GM19455 (cell line): Measurements from ENCODE around the gene HAPSTR1.
"Not testable (repeated sequence)": the region's sequence is repeated elsewhere in the genome, so short reads cannot be mapped to it uniquely, and the experiment has no call there.

Experiments
- ATAC-seq: cut with Tn5 transposase; IDR thresholded peaks from one replicate; pipeline ENCODE4 v1.9.1; 2021; ENCODE audit not compliant: unreplicated experiment

Gene HAPSTR1

DNA sequence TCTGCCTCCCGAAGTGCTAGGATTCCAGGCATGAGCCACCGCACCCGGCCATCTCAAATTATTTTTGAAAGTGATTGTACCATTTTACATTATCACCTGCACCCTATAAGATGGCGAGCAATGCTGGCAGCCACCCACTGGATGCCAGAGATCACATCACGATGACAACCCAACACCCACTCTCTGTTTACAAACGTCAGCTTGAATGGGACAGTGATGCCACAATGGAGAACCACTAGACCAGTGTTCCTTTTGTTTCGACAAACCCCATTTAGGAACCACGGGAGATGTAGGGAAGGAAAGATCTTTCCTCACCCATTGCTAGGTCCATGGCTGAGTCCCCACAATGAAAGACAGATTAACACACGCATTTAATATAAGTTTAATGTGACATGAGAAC is 20.1 kb upstream of the HAPSTR1 start:
- ATAC-seq, result no peak

DNA sequence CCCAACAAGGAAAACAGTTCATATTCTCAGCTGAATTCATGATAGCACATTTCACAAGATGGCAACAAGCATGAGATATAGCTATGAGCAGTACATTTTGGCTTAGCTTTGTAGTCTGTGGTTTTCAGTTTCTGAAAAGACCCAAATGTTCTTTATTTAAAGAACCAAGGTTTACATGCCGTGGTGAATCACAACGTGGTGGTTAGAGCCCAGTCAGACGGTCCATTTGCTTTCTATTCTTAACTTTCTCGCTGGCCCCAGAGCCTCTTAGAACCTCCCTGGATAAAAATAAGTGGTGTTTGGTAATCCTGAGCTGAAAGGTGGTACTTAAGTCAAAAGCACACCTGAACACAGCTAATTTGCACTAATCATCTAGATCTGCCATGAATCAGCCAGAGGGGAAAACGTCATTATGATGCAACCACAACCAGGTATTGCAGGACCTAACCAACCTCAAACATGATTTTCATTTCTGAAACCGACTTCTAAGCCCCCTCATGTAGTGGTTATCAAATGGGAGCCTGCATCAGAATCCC is 18.6 kb upstream of the HAPSTR1 start:
- ATAC-seq, result peak; percentile 54

DNA sequence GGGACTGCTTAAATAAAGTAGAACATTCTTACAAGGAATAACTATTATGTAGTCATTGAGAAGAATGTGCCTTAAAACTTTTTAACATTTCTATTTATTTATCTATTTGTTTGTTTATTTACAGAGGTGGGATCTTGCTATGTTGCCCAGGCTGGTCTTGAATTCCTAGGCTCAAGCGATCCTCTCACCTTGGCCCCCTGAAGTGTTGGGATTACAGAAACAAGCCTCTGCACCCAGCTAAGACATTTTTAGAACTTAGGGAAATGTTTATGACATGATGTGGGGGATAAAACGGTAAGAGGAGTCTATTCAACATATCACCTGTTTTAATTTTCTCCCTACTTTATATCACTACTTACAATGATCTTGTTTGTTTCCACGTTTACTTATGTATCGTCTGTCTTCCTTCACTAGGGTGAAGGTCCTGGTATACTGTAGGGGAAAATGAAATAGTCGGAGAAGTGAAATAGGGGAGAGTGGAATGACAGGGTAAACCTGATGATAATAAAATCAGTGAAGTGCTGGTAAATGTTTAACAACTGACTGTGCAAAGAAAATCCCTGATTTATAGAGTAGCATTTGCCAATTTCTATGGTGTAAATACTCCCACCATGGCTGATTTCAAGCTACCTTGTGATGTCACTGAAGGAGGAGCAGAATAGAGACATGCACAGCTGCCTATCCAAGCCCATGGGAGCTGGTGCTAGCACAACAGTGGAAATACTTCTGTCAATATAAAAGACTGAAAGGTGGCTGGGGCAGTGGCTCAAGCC is 16.0 kb upstream of the HAPSTR1 start:
- ATAC-seq, result no peak

DNA sequence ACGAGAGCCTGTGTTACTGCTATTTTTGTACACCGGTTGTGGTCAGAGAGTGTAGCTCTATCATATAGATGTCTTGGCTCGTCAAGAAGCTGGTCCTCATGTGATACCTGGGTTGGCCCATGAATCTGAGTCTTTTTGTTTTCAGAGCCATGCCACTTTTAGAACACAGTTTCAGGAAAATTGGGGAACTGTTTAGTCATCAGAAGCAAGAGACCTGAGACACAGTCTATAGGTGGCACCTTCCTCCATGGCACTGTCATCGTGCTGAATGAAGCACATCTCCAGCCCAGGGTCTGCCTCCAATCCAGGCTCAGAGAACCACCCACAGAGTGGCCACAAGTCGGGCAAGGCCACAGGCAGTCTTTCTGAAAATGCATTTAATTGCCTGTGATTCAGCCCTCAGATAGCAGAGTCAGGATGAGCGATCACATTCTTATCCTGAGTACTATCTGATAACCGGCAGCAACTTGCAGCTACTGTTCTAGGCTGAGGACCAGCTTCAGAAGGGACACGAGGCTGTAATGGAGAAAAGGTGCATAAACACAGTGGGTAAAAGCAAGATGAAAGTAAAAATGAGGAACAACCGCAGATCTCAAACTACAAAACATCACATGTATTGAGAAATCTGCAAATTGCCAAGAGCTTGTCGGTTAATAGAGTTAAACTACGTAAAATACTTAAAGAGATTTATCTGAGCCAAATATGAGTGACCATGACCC is 14.2 kb upstream of the HAPSTR1 start:
- no peak for ATAC-seq

DNA sequence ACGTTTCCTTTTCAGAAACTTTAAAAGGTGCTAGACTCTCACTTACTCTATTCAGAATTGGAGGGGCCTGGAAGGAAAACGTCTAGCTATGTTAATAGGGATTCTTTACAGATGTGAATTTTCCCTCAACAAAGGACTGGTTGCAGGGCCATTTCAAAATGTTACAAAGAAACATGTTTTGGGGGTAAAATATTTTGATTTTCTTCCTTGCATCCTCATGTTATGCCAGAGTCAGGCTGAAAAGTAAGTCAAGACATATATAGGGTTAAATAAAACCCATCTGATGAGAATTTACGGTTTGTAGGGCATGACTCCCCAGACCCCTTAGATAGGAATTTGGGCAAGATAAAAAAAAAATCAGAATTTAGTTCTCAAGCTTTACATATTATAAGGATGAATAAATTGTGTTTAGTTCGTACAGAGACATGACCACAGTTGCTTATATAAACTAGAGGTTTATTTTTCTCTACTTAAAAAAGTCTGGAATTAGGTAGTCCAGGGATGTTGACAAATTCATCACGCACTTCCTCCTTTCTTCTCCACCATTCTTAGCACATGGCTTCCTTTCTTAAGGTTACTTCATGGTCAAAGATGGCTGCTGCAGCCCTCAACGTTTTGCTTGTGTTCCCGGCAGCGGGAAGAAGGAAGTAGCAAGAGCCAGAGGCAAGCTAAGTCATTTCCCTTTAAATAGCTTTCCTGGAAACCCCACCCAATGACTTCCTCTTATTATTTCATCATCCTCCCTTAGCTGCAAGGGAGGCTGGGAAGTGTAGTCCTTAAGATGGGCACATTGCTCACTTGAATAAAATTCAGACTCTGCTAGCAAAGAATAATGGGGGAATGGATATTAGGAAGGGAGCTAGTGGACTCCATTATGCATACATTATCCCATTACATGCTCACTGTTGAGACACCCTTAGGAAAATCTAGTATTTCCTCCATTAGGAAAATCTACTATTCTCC is 12.7 kb upstream of the HAPSTR1 start:
- ATAC-seq, result peak; percentile 58

DNA sequence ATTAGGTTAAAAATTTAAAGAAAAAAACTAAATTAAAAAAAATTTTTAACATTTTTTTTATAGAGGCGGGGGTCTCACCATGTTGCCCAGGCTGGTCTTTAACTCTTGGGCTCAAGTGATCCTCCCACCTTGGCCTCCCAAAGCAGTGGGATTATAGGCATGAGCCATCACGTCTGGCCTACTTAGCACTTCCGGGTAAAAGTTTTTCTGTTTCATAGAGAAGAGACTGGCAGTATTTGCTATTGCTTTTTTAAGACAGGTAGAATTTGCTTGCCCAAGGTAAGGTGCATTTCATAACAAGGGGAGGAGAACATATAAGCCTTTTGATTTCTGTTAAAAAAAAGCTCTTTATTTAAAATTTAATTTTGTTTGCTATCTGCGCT is 12.0 kb upstream of the HAPSTR1 start:
- no peak for ATAC-seq

DNA sequence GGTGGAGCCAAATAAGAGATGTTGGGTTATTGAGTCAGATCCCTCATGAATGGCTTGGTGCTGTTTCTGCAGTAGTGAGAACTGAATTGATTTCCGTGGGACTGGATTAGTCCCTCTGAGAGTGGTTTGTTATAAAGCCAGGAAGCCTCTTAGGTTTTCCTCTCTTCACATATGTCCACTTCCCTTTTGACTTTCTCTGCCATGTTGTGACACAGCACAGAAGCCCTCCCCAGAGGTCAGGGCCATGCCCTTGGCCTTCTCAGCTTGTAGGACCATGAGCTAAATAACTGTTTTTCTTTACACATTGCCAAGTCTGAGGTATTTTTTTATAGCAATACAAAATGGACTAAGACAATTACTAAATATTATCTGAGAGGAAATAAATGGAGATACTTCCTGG is 10.3 kb upstream of the HAPSTR1 start:
- ATAC-seq, result no peak

DNA sequence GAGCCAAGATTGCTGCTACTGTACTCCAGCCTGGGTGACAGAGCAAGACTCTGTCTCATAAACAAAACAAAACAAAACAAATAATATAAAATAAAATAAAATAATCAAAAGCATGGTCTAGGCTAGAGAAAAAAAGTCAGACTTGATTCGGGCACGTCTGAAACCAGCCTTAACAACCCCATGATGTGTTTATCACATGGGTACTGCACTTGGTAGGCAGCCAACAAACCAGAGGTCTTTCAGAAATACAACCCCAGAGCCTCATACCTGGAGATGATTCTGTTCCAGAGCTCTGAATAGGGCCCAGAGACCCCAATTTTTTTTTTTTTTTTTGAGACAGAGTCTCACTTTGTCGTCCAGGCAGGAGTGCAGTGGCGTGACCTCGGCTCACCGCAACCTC is 9.6 kb upstream of the HAPSTR1 start:
- ATAC-seq, result no peak

DNA sequence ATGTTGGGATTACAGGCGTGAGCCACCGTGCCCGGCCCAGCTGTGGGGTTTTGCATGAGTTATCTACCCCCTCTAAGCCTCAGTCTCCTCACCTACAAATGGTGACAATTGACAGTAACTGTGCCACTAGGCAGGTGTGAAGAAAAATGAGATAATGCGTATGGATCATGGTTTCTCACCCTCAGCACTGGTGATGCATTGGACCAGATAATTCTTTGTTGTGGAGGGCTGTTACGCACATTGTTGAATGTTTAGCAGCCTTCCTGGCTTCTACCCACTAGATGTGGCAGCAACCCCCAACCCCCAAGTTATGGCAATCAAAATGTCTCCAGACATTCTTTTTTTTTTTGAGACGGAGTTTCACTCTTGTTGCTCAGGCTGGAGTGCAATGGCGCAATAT is 9.0 kb upstream of the HAPSTR1 start:
- no peak for ATAC-seq

DNA sequence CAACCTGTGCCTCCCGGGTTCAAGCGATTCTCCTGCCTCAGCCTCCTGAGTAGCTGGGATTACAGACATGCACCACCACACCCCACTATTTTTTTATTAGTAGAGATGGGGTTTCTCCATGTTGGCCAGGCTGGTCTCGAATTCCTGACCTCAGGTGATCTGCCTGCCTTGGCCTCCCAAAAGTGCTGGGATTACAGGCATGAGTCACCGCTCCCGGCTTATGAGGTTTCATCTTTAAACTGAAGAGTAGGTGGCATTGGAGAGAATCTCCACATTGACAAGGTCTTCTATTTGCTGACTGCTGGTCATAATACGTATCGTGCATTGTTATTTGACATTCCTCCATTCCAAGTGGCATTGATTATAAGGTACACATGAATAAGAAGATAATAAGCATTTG is 3.7 kb upstream of the HAPSTR1 start:
- ATAC-seq, result not testable (repeated sequence)

DNA sequence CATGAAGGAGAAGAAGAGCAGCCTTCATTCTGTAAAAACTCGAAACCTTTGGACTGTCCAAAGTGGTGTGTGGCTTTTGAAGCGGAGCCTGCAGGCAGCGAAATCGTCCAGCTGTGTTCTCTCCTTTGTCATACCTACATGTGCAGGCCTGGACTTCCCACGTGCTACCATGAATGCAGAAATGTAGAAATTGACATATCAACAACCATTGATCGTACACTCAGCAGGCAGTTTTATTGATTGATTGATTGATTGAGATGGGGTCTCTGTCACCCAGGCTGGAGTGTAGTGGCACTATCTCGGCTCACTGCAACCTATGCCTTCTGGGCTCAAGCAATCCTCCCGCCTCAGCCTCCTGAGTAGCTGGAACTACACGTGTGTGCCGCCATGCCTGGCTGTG is 2.6 kb upstream of the HAPSTR1 start:
- no peak for ATAC-seq

DNA sequence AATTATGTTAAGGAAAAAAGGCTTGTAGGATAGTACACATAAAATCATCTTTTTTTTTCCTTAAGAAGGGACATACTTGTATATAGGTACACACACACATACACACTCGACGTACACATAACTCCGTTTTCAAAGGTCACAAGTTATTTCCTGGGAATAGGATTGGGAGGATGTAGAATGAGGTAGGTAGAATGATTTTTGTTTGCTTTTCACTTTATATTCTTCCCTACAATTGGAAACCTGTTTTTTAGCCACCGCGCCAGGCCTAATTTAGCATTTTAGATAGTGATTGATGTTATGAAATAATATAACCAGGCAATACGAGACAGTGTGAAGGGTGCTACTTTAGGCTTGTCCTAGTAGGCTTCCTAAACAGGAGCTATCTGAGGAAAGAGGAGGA is 1.8 kb upstream of the HAPSTR1 start:
- ATAC-seq, result no peak

DNA sequence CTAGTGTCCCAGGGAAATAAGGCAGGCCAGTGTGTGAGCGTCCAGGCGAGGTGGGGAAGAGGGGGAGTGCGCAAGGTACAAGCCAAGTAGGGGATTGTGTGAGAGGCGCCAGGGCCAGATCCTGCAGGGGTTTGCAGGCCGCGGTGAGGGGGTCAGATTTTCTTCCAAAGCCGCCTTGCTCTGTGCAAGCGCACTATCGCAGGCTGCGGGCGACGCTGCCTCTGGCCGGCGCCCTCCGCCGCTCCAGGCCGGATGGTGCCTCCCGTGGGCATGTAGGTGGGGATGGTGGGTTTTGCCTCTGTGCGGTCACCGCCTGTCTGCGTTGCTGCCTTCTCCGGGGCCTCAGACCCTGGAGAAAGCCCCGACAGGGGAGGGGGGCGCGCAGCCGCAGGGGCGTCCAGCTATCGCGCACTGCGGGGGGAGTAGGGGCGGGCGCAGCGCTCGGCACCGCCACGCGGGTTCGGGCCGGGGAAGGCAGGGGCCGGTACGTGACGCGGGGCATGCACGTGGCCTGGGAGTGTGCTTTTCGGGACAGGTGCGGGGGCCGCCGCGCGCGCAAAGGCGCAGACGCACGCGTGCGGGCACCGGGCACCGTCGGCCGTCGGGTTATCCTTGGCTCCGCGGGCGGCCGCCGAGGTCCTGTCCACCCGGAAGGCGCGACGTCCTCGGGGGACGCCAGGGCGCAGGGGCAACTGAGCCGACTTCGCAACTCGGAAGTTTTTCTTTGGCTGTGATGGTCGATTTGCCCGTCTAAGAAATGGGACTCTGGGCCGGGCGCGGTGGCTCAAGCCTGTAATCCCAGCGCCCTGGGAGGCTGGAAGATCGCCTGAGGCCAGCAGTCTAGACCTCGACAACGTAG is 1.1 kb upstream of the HAPSTR1 start:
- no peak for ATAC-seq

DNA sequence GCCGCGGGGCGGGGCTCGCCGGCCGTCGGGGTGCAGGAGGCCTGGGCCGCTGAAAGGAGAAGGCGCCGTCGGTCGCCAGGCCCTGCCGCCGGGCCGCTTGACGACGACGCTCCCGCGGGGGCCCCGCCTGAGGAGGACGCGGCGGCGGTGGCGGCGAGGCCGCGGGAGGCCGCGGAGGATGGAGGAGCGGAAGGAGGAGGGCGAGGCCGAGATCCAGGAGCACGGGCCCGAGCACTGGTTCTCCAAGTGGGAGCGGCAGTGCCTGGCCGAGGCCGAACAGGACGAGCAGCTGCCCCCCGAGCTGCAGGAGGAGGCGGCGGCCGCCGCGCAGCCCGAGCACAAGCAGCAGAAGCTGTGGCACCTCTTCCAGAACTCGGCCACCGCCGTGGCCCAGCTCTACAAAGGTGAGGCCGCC is 430 bp downstream of the HAPSTR1 start:
- ATAC-seq, result peak; percentile 22

DNA sequence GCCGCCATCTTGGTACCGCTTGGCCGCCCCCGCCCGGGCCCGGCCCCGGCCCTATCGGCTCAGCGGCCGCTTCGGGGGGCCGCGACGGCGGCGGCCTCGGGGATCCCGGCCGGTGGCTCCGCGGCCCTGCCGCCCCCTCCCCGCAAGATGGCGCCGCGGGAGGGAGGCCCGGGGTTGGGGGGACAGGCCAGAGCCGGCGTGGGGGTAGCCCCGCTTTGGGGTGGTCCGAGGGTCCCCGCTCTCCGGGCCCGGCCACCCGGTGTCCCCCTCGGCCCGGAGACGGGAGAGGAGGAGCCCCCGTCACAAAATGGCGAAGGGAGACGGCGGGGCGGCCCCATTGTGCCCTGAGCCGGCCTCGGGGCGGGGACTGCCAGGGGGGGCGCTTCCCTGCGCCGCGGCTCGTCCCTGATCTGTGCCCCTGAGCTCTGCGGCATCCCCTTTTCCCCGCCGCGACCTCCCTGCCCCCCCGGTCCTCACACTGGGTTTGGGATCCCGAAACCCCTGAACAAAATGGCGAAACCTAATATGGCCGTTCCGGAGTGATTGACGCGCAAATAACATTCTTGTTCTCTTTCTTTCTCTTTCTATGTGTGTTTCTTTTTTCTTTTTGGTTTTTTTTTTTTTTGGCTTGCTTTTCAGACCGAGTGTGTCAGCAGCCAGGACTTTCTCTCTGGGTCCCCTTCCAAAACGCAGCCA is 986 bp downstream of the HAPSTR1 start:
- ATAC-seq, result peak; percentile 11

DNA sequence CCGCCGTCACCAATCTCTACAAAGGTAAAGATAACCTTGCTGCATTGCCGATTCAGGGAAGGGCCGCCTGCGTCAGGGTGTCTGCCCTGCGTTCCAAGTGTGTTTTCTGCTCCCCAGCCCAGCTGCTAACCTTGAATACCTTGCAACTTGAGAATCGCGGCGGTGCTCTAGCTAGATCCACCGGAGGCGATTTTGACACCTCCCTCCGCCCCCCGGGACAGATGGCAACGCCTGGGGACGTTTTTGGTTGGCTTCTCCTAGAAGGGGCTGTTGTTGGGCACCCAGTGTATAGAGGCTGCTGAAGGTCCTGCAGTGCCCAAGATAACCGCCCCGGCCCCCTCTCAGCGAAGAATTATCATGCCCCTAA is 1.5 kb downstream of the HAPSTR1 start:
- no peak for ATAC-seq

DNA sequence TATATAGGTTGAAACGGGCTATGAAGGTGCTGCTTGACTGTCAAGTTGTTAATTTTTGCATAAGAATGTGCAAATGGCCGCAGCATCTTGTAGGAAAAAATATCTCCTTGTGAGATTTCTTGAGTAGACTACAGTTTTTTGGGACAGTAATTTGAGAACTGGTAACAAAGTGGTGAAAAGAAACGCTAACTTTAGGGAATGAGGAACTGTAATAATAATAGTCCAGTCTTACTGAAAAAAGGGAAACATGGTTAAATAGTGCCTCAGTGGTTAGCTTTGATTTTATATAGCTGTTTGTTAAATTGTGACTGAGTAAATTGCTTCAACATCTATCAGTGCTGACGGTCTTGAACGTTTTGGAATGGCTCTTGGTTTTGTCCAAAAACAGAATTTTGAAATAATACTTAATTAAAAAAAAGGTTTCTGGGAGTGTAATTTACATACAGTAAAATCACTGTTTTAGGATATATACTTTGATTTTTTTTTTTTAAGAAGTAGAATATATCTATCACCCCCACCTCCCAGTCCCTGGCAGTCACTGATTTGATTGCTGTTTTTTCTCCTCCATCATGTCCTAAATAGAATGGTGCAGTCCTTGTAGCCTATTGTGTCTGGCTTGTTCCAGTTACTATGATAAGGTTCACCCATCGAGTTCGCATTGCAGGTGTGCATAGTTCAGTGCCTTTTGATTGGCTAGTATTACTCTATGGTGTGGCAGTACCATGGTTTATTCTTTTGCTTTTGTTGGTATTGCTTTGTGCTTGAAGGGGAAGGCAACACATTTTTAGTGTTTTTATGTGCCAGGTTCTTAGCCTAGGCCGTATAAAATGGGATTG is 2.8 kb downstream of the HAPSTR1 start:
- no peak for ATAC-seq

DNA sequence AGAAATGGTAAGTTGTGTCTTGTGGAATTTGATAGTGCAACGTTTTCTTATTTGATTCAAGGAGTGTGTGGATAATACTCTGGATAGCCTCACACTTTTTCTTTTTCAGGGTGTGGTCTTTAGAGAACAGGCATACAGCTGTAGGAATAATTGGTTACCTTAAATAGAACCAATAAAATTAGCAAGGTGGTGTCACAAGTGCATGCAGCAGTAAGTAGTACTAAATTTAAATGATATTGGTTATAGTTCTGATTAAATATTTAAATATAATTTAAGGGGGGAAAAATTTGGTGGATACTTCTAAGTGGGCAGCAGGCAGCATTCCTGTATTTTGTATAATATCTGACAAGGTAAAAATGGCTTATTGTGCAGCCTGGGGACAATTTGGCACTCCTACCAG is 3.7 kb downstream of the HAPSTR1 start:
- no peak for ATAC-seq
